ENCODE results near the gene TIMELESS. TPM values are rescaled to one million over a fixed set of nuclear protein-coding genes. Genes with fewer than 3 reads are reported as not detected.

The TIMELESS gene
- total RNA-seq, 1 experiment from 2014 or later, result 71.4 TPM

DNA sequence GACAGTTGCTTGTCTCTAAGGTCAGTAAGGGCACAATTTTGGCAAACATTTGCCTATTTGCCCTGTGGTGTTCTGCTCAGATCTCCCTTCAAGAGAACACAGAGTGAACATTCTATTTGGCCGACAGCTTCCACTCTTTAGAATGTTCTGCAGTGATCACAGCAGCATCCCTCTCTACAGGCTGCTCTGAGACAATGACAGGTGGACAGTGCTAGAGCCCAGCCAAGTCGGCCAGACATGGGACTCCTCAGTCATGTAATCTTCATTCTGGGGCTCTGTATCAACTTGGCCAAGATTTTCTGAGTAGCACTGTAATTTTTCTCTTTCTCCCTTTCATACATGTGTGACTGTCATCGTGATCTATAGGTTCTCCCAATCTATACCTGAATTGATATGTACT is 34.8 kb downstream of the TIMELESS start:
- TF ChIP-seq EZH2 (IDR thresholded peaks at IDR 0.05; ENCODE audit: borderline replicate concordance, low read depth, low read length, poor library complexity, severe bottlenecking), result no peak
- TF ChIP-seq CTCF (conservative IDR thresholded peaks at IDR 0.05; ENCODE audit: low read depth, low read length), result no peak
- H3K9me3 ChIP-seq (ENCODE audit: low read depth, low read length, poor library complexity, severe bottlenecking), result no peaks in the 10 kb centered on the region
- no TSS peak for BruUV-seq (replicated peaks)
- ChIA-PET POLR2A (ENCODE audit: low non-redundant PET) (no interaction called here), CTCF (no interaction called here)
- no peaks in the 10 kb centered on the region for H3K27me3 ChIP-seq (replicated peaks; ENCODE audit: insufficient read depth, low read depth, low read length, poor library complexity)
- no peaks in the 10 kb centered on the region for H3K4me1 ChIP-seq (ENCODE audit: insufficient read depth, low read length, poor library complexity, severe bottlenecking)
- intact Hi-C loops (cut with micrococcal nuclease; ENCODE audit: unreplicated experiment), result no loop called here
- no peak overlapping the region for H3K4me3 ChIP-seq (ENCODE audit: low read depth, low read length, poor library complexity, severe bottlenecking)
- no peak for DNase-seq (ENCODE audit: low spot score)
- no peak overlapping the region for H3K27ac ChIP-seq (ENCODE audit: low read depth, low read length, poor library complexity, severe bottlenecking)
- H3K36me3 ChIP-seq (ENCODE audit: insufficient read depth, low read length, poor library complexity, severe bottlenecking), result peaks cover 26% of the 10 kb centered on the region

GRCh38 chr12:56413392-56413791 is 35.8 kb downstream of the TIMELESS start:
- ChIA-PET POLR2A (ENCODE audit: low non-redundant PET) (no interaction called here), CTCF (no interaction called here)
- BruUV-seq (replicated peaks), result no TSS peak
- H3K36me3 ChIP-seq (ENCODE audit: insufficient read depth, low read length, poor library complexity, severe bottlenecking), result peaks cover 19% of the 10 kb centered on the region
- H3K9me3 ChIP-seq (ENCODE audit: low read depth, low read length, poor library complexity, severe bottlenecking), result no peaks in the 10 kb centered on the region
- no peak overlapping the region for H3K27ac ChIP-seq (ENCODE audit: low read depth, low read length, poor library complexity, severe bottlenecking)
- intact Hi-C loops (cut with micrococcal nuclease; ENCODE audit: unreplicated experiment), result no loop called here
- no peak overlapping the region for H3K4me3 ChIP-seq (ENCODE audit: low read depth, low read length, poor library complexity, severe bottlenecking)
- no peak for DNase-seq (ENCODE audit: low spot score)
- no peaks in the 10 kb centered on the region for H3K4me1 ChIP-seq (ENCODE audit: insufficient read depth, low read length, poor library complexity, severe bottlenecking)
- TF ChIP-seq CTCF (conservative IDR thresholded peaks at IDR 0.05; ENCODE audit: low read depth, low read length) (no peak), EZH2 (IDR thresholded peaks at IDR 0.05; ENCODE audit: borderline replicate concordance, low read depth, low read length, poor library complexity, severe bottlenecking) (no peak)
- no peaks in the 10 kb centered on the region for H3K27me3 ChIP-seq (replicated peaks; ENCODE audit: insufficient read depth, low read depth, low read length, poor library complexity)

GRCh38 chr12:56411781-56412639 is 37.2 kb downstream of the TIMELESS start:
- no peaks in the 10 kb centered on the region for H3K9me3 ChIP-seq (ENCODE audit: low read depth, low read length, poor library complexity, severe bottlenecking)
- H3K4me3 ChIP-seq (ENCODE audit: low read depth, low read length, poor library complexity, severe bottlenecking), result no peak overlapping the region
- no peaks in the 10 kb centered on the region for H3K4me1 ChIP-seq (ENCODE audit: insufficient read depth, low read length, poor library complexity, severe bottlenecking)
- intact Hi-C loops (cut with micrococcal nuclease; ENCODE audit: unreplicated experiment), result no loop called here
- no peak for DNase-seq (ENCODE audit: low spot score)
- peaks cover 6% of the 10 kb centered on the region for H3K36me3 ChIP-seq (ENCODE audit: insufficient read depth, low read length, poor library complexity, severe bottlenecking)
- POLR2A ChIA-PET (ENCODE audit: low non-redundant PET), result no interaction called here
- no peak for TF ChIP-seq CTCF (conservative IDR thresholded peaks at IDR 0.05; ENCODE audit: low read depth, low read length)
- TF ChIP-seq EZH2 (IDR thresholded peaks at IDR 0.05; ENCODE audit: borderline replicate concordance, low read depth, low read length, poor library complexity, severe bottlenecking), result no peak
- CTCF ChIA-PET, result no interaction called here
- H3K27me3 ChIP-seq (replicated peaks; ENCODE audit: insufficient read depth, low read depth, low read length, poor library complexity), result no peaks in the 10 kb centered on the region
- no TSS peak for BruUV-seq (replicated peaks)
- H3K27ac ChIP-seq (ENCODE audit: low read depth, low read length, poor library complexity, severe bottlenecking), result no peak overlapping the region

Data from A673 (cell line).